KMS-11 (cell line): ENCODE measurements around the gene RAB17.

Experiments
- H2AFZ ChIP-seq: fragments of 200-600 bp; sonication (generic); 2 replicates; pipeline ENCODE4 v1.6.1; 2016; ENCODE audit warnings: antibody characterized with exemption, mixed run types, low read depth
- H3K27ac ChIP-seq: fragments of 200-600 bp; sonication (generic); 2 replicates; pipeline ENCODE4 v1.6.1; 2016; ENCODE audit warnings: mild to moderate bottlenecking, mixed run types
- H3K27me3 ChIP-seq: fragments of 200-600 bp; sonication (generic); 2 replicates; pipeline ENCODE4 v1.6.1; 2017; ENCODE audit warnings: mild to moderate bottlenecking, low read depth, mixed run types, moderate library complexity; ENCODE audit not compliant: insufficient read depth
- H3K36me3 ChIP-seq: fragments of 200-600 bp; sonication (generic); 2 replicates; pipeline ENCODE4 v1.6.1; 2017; ENCODE audit warnings: mild to moderate bottlenecking, mixed run types; ENCODE audit not compliant: insufficient read depth
- H3K4me1 ChIP-seq: fragments of 200-600 bp; sonication (generic); 2 replicates; pipeline ENCODE4 v1.6.1; 2016; ENCODE audit warnings: mild to moderate bottlenecking, low read depth, mixed run types; ENCODE audit not compliant: poor library complexity, severe bottlenecking
- H3K4me2 ChIP-seq: fragments of 200-600 bp; sonication (generic); 2 replicates; pipeline ENCODE4 v1.7.0; 2016; ENCODE audit warnings: mild to moderate bottlenecking, mixed run types
- H3K4me3 ChIP-seq: fragments of 200-600 bp; sonication (generic); IDR thresholded peaks from 2 replicates; pipeline ENCODE4 v1.6.1; 2017; ENCODE audit warnings: low read depth, low read length, mixed read lengths; ENCODE audit not compliant: insufficient read depth
- H3K79me2 ChIP-seq: fragments of 200-600 bp; sonication (generic); 2 replicates; pipeline ENCODE4 v1.6.1; 2016; ENCODE audit warnings: low read depth, mixed run types; ENCODE audit not compliant: insufficient read depth
- H3K9ac ChIP-seq: fragments of 200-600 bp; sonication (generic); 2 replicates; pipeline ENCODE4 v1.6.1; 2016; ENCODE audit warnings: mild to moderate bottlenecking, mixed run types
- H4K20me1 ChIP-seq: fragments of 200-600 bp; sonication (generic); 2 replicates; pipeline ENCODE4 v1.6.1; 2016; ENCODE audit warnings: mild to moderate bottlenecking, mixed run types; ENCODE audit not compliant: insufficient read depth
- CTCF ChIP-seq: fragments of 200-600 bp; sonication (generic); conservative IDR thresholded peaks from 2 replicates; pipeline ENCODE4 v1.6.1; 2017; ENCODE audit warnings: low read depth, mild to moderate bottlenecking, antibody characterized with exemption, low read length, moderate library complexity, mixed read lengths

The RAB17 gene

DNA sequence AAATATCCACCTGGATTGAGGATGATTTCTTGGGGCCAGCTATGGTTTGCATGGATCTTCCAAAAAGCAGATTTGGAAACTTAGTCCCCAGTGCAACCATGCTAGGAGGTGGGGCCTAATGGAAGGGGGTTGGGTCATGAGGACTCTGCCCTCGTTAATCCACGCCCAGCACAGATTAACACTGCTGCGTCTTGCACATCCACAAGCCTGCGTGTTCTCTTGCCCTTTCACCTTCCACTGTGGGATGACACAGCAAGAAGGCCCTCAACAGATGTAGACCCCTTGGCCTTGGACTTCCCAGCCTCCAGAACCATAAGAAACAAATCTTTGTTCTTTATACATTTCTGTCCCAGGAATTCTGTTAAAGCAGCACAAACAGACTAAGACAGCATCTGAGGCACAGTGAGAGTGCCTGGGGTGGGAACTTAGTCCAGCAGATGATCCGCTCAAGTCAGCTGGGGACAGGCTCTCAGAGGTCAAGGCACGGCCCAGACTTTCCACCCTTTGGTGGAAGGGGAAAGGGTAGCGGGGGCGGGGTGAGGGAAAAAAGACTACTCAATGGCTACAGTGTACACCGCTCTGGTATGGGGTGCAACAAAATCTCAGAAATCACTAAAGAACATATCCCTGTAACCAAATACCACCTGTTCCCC, 2.4 kb downstream of the RAB17 start:
- Histone ChIP-seq H2AFZ (no peak overlapping the region), H3K79me2 (no peaks in the 10 kb centered on the region), H3K27me3 (no peaks in the 10 kb centered on the region), H3K4me3 (no peak overlapping the region), H3K27ac (no peak overlapping the region), H3K9ac (no peak overlapping the region), H4K20me1 (no peaks in the 10 kb centered on the region), H3K4me1 (no peaks in the 10 kb centered on the region), H3K36me3 (no peaks in the 10 kb centered on the region), H3K4me2 (no peak overlapping the region)
- no peak for TF ChIP-seq CTCF

- H2AFZ ChIP-seq: no peak overlapping the region
- no peaks in the 10 kb centered on the region for H3K4me1 ChIP-seq
- H3K4me2 ChIP-seq: no peak overlapping the region
- H3K79me2 ChIP-seq: no peaks in the 10 kb centered on the region
- no peaks in the 10 kb centered on the region for H3K36me3 ChIP-seq
- H3K27ac ChIP-seq: no peak overlapping the region
- H3K9ac ChIP-seq: no peak overlapping the region
- no peaks in the 10 kb centered on the region for H4K20me1 ChIP-seq
- no peaks in the 10 kb centered on the region for H3K27me3 ChIP-seq
- no peak overlapping the region for H3K4me3 ChIP-seq
- no peak for TF ChIP-seq CTCF
These were observed 4.8 kb downstream of the RAB17 start for GRCh38 chr2:237585590-237586221.

DNA sequence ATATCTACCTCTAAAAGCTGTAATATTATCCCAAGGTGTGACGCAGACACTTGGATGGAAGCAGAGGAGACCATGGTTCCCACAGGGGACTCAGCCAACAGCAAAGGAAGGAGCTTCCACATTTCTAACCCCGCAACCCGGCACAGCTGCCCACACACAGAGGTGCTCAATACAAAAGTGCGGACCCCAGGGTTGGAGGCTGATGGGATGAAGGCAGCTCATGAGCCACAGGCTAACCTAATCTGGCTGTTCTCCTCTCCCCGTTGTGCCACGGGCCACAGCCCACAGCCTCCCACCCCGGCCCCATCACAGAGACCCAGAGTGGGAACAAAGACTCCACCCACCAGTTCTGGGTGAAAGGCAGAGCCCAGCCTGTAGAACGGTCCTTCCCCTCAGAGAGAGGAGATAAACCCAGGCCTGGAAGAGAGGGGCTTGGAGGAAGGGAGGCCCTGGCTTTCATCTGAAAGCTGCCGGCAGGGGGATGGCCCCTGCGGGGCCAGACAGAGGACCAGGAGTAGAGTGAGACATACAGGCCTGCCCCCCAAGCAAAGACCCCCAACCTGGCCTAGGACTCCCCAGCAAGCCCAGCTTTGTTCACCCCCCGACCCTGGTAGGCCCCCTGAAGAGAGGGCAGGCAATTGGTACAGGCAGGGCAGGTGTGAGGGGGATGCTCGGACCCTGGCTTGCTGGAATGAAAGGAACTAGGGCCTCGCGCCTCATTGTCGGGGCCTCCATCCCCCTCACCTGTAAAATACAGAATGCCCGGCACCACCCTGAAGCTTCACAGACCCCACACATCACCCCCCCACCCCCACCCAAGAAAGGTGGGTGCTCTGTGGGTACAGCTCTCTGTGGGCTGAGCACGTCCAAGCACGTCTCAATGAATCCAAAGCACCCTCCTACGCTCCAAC, 6.9 kb downstream of the RAB17 start:
- Histone ChIP-seq H3K36me3 (no peaks in the 10 kb centered on the region), H3K4me3 (no peak overlapping the region), H3K79me2 (no peaks in the 10 kb centered on the region), H3K27ac (no peak overlapping the region), H3K4me2 (no peak overlapping the region), H2AFZ (no peak overlapping the region), H3K27me3 (no peaks in the 10 kb centered on the region), H4K20me1 (no peaks in the 10 kb centered on the region), H3K4me1 (no peaks in the 10 kb centered on the region), H3K9ac (no peak overlapping the region)
- TF ChIP-seq CTCF: no peak

- H3K36me3 ChIP-seq: no peaks in the 10 kb centered on the region
- H3K4me1 ChIP-seq: no peaks in the 10 kb centered on the region
- no peaks in the 10 kb centered on the region for H3K27me3 ChIP-seq
- H3K27ac ChIP-seq: no peak overlapping the region
- no peak overlapping the region for H2AFZ ChIP-seq
- H3K9ac ChIP-seq: no peak overlapping the region
- no peak for TF ChIP-seq CTCF
- H3K79me2 ChIP-seq: no peaks in the 10 kb centered on the region
- H3K4me3 ChIP-seq: no peak overlapping the region
- H3K4me2 ChIP-seq: no peak overlapping the region
- H4K20me1 ChIP-seq: no peaks in the 10 kb centered on the region
These were observed 8.5 kb downstream of the RAB17 start for GRCh38 chr2:237581751-237582746.
